WERI-Rb-1 (cell line): Measurements from ENCODE around the gene SFXN3.

Source experiments
- DNase-seq: peaks from one replicate; pipeline ENCODE4 v3.0.0-alpha.2; 2020
- H3K27ac ChIP-seq: fragments of 250-450 bp; sonication (Bioruptor Pico); 2 replicates; pipeline ENCODE4 v1.5.1; 2020; ENCODE audit warnings: mild to moderate bottlenecking, moderate library complexity
- H3K27me3 ChIP-seq: fragments of 250-450 bp; sonication (Bioruptor Pico); 2 replicates; pipeline ENCODE4 v1.5.1; 2021; ENCODE audit warnings: mild to moderate bottlenecking, low read depth, moderate library complexity; ENCODE audit not compliant: insufficient read depth, severe bottlenecking
- H3K36me3 ChIP-seq: fragments of 250-450 bp; sonication (Bioruptor Pico); 2 replicates; pipeline ENCODE4 v1.5.1; 2020; ENCODE audit warnings: mild to moderate bottlenecking, moderate library complexity
- H3K4me3 ChIP-seq: 2 replicates; pipeline ENCODE4 v1.5.1; 2011; ENCODE audit warnings: low read depth, mild to moderate bottlenecking, control low read depth, low read length
- H3K9me3 ChIP-seq: fragments of 250-450 bp; sonication (Bioruptor Pico); 2 replicates; pipeline ENCODE4 v1.5.1; 2021; ENCODE audit warnings: mild to moderate bottlenecking, moderate library complexity; ENCODE audit not compliant: severe bottlenecking
- CTCF ChIP-seq: IDR thresholded peaks from 2 replicates; pipeline ENCODE4 v1.5.1; 2011; ENCODE audit warnings: low read depth, mild to moderate bottlenecking, control low read depth, inconsistent platforms, low read length

The SFXN3 gene

DNA sequence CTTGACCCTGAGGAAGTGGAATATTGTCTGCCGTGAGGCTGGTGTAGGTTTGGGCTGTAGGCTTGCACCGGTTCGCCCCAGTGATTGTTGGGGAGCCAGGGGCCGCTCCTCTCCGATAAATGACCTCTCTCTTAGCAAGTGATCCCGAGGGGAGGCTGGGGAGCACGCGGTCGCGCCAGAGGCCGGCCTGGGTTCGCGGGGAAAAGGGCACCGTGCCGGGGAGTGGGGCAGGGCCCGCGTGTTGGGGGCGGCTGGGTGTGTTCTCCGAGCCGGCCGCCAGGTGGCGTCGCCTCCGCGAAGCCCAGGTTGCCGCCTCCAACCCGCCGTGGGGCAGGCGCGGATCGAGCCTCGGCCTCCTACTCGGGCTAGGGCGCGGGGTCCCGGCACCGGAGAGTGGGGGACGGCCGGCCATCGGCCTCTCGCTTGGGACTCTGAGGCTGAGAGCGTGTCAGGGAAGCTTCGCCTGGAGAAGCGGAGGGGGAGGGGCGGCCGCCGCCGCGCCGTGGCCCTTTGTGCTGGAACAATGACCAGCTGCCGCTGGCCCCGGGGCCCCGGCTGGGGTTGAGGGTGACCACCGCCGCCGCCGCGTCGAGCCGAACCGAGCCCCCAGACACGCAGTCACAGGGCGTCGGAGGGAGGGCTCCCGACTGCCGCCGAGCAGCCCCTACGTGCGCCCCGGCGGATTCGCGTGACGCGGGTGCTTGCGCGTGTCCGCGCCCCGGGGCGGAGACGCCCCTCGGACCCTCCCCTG, 31.9 kb upstream of the SFXN3 start:
- H3K27me3 ChIP-seq: no peaks in the 10 kb centered on the region
- peaks cover 24% of the 10 kb centered on the region for H3K36me3 ChIP-seq
- DNase-seq: peak; percentile 79
- peak; percentile 92 for TF ChIP-seq CTCF
- no peaks in the 10 kb centered on the region for H3K9me3 ChIP-seq
- H3K4me3 ChIP-seq: peak overlapping the region; percentile 93
- H3K27ac ChIP-seq: peak overlapping the region; percentile 98

GRCh38 chr10:100999742-101000126, 31.3 kb upstream of the SFXN3 start, which contains the start of gene LZTS2:
TSS of gene LZTS2 (plus strand) at chr10:100999808. CDS start at chr10:101002539, 2,731 bp downstream.
- Histone ChIP-seq H3K9me3 (no peaks in the 10 kb centered on the region), H3K36me3 (peaks cover 26% of the 10 kb centered on the region), H3K27ac (peak within 1 kb of the TSS; percentile 98), H3K4me3 (peak within 1 kb of the TSS; percentile 94), H3K27me3 (no peaks in the 10 kb centered on the region)
- DNase-seq: no peak
- TF ChIP-seq CTCF: no peak

- Histone ChIP-seq H3K36me3 (peaks cover 32% of the 10 kb centered on the region), H3K27me3 (no peaks in the 10 kb centered on the region), H3K4me3 (peak overlapping the region; percentile 94), H3K27ac (peak overlapping the region; percentile 98), H3K9me3 (no peaks in the 10 kb centered on the region)
- no peak for DNase-seq
- no peak for TF ChIP-seq CTCF
Measured at GRCh38 chr10:101000127-101000914, 30.7 kb upstream of the SFXN3 start.

- no peaks in the 10 kb centered on the region for H3K9me3 ChIP-seq
- H3K4me3 ChIP-seq: peak overlapping the region; percentile 94
- peak; percentile 70 for DNase-seq
- peaks cover 39% of the 10 kb centered on the region for H3K36me3 ChIP-seq
- H3K27ac ChIP-seq: peak overlapping the region; percentile 98
- no peak for TF ChIP-seq CTCF
- H3K27me3 ChIP-seq: no peaks in the 10 kb centered on the region
Measured at GRCh38 chr10:101000915-101001658, 29.9 kb upstream of the SFXN3 start.

DNA sequence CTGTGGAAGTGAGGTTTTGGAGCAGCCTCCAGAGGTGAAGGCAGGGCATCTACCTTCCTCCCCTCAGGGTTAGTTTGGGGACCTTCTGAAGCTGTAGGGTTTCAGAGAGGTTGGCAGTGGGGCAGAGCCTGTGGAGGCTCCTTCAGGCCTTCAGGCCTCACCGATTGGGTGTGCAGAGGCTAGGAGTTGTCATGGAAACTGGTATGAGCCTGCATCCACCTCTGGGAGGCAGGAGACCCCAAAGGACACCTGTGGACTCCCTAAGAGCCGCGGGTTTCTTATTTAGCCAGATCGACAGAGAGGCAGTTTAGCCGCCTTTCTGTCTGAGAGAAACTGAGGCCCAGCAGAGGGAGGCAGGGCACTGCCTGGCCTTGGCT, 29.4 kb upstream of the SFXN3 start:
- H3K9me3 ChIP-seq: no peaks in the 10 kb centered on the region
- no peak overlapping the region for H3K4me3 ChIP-seq
- no peaks in the 10 kb centered on the region for H3K27me3 ChIP-seq
- no peak for DNase-seq
- TF ChIP-seq CTCF: no peak
- peaks cover 45% of the 10 kb centered on the region for H3K36me3 ChIP-seq
- H3K27ac ChIP-seq: 0 out of 2 replicates have a peak overlapping the region, but pooled peaks have one; percentile 1
